ENCODE data around the gene DNAJC16. TPM values are rescaled to one million over a fixed set of nuclear protein-coding genes. Genes with fewer than 3 reads are reported as not detected.

DNAJC16 gene
- total RNA-seq, 1 experiment from 2014 or later = 9.2 TPM

DNA sequence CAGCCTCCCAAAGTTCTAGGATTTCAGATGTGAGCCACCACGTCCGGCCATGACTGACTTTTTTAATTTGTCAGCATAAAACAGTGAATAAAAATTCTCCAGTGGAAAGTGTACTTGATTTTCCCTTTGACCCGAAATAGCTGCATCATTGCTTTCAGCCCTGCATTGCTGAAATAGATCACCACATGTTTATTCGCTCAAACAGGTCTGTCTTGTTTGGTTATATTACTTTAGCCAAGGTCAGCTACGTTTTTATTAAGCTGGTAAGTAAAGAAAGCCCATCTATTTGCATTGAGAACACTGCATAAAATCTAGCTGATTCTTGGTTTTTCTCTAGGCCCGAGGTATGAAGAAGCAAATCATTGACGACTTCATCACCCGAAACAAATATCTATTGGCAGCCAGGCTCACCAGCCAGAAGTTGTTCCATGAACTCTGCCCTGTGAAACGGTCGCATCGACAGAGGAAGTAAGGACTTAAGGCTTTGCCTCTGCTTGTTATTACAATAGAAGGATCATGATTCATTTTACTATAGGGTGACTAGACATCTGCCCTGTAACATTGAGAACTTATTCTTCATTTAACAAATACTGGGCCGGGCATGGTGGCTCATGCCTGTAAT lies 32.7 kb downstream of the DNAJC16 start:
- H2AFZ ChIP-seq (ENCODE audit: low read length) = peak overlapping the region; percentile 81
- intact Hi-C loops (cut with micrococcal nuclease) = loop anchor here (1.0 kb wide), 1 partner anchor 182 kb away; no protein-coding TSS in a partner anchor
- BruUV-seq (replicated peaks) = no TSS peak
- H3F3A ChIP-seq (ENCODE audit: low read length, unreplicated experiment) = no peaks in the 10 kb centered on the region
- ChIA-PET CTCF (no interaction called here), POLR2A (ENCODE audit: unreplicated experiment) (no interaction called here)
- H3K4me1 ChIP-seq (ENCODE audit: insufficient read depth, low read length) = peaks cover 21% of the 10 kb centered on the region
- H3K4me3 ChIP-seq (ENCODE audit: low read length) = peak overlapping the region; percentile 53; the same call in 1 of the 2 replicates
- peak overlapping the region; percentile 96 for H3K27ac ChIP-seq (ENCODE audit: low read length)
- no peaks in the 10 kb centered on the region for H3K9me3 ChIP-seq (ENCODE audit: low read length)
- TF ChIP-seq EZH2phosphoT487 (IDR thresholded peaks at IDR 0.05; ENCODE audit: borderline replicate concordance, low read length) = no peak
- TF ChIP-seq, protein P1, sequence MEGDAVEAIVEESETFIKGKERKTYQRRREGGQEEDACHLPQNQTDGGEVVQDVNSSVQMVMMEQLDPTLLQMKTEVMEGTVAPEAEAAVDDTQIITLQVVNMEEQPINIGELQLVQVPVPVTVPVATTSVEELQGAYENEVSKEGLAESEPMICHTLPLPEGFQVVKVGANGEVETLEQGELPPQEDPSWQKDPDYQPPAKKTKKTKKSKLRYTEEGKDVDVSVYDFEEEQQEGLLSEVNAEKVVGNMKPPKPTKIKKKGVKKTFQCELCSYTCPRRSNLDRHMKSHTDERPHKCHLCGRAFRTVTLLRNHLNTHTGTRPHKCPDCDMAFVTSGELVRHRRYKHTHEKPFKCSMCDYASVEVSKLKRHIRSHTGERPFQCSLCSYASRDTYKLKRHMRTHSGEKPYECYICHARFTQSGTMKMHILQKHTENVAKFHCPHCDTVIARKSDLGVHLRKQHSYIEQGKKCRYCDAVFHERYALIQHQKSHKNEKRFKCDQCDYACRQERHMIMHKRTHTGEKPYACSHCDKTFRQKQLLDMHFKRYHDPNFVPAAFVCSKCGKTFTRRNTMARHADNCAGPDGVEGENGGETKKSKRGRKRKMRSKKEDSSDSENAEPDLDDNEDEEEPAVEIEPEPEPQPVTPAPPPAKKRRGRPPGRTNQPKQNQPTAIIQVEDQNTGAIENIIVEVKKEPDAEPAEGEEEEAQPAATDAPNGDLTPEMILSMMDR (conservative IDR thresholded peaks at IDR 0.05; ENCODE audit: low read depth, low read length) = no peak
- no peak for TF ChIP-seq EZH2 (IDR thresholded peaks at IDR 0.05; ENCODE audit: low read length, unreplicated experiment)
- ATAC-seq (peak; percentile 92), DNase-seq (peak; percentile 87)
- no peaks in the 10 kb centered on the region for H3K79me2 ChIP-seq (ENCODE audit: low read length)
- peak overlapping the region; percentile 52 for H3K9ac ChIP-seq (ENCODE audit: low read length)
- H4K20me1 ChIP-seq (ENCODE audit: low read length) = no peaks in the 10 kb centered on the region
- no peaks in the 10 kb centered on the region for H3K9me2 ChIP-seq (replicated peaks; ENCODE audit: low read length)
- H3K36me3 ChIP-seq (ENCODE audit: low read depth, low read length) = peaks cover 15% of the 10 kb centered on the region; the same call in 1 of the 2 replicates
- H3K4me2 ChIP-seq (ENCODE audit: low read length) = peak overlapping the region; percentile 81
- no peaks in the 10 kb centered on the region for H3K27me3 ChIP-seq (ENCODE audit: low read length)

DNA sequence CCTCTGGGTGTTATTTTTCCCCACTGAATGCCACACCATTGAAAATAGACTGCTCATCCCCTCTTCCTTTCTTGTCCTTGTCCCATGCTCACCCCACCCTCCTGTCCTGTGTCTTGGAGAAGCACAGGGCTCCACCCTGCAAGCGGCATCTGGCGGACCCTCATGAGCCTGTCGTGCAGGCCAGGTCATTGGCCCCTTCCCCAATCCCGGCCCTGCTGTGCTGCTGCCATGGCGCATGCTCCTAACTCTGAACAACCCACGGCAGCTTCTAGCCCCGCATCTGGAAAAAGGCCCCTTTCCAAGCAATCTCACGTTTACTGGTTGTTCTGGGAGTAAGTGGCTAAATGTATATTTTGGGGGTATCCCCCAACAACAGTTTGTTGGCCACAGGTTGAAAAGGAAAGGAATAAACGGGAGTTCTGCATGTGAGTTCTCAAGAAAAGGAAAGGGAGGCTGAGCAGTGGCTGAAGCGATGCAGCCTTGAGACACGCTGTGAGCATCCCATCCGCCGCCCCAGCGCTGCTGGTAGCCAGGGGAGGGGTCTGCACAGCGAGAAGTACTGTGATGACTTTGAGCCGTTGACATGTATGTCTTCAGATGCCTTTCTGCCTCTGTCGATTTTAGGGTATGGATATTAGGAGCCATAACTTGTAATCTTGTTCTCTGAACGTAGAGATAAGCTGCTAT lies 41.9 kb downstream of the DNAJC16 start:
- Histone ChIP-seq H3K79me2 (ENCODE audit: low read length) (no peaks in the 10 kb centered on the region), H3K4me1 (ENCODE audit: insufficient read depth, low read length) (no peaks in the 10 kb centered on the region), H3K9me3 (ENCODE audit: low read length) (no peaks in the 10 kb centered on the region), H3K9me2 (replicated peaks; ENCODE audit: low read length) (no peaks in the 10 kb centered on the region), H3K27ac (ENCODE audit: low read length) (no peak overlapping the region), H4K20me1 (ENCODE audit: low read length) (no peaks in the 10 kb centered on the region), H3K4me3 (ENCODE audit: low read length) (no peak overlapping the region), H3K27me3 (ENCODE audit: low read length) (no peaks in the 10 kb centered on the region), H3K4me2 (ENCODE audit: low read length) (no peak overlapping the region), H2AFZ (ENCODE audit: low read length) (no peak overlapping the region), H3K9ac (ENCODE audit: low read length) (no peak overlapping the region), H3F3A (ENCODE audit: low read length, unreplicated experiment) (no peaks in the 10 kb centered on the region), H3K36me3 (ENCODE audit: low read depth, low read length) (peaks cover 36% of the 10 kb centered on the region)
- TF ChIP-seq EZH2 (IDR thresholded peaks at IDR 0.05; ENCODE audit: low read length, unreplicated experiment) = no peak
- no peak for TF ChIP-seq EZH2phosphoT487 (IDR thresholded peaks at IDR 0.05; ENCODE audit: borderline replicate concordance, low read length)
- TF ChIP-seq, protein P1 (conservative IDR thresholded peaks at IDR 0.05; ENCODE audit: low read depth, low read length) = no peak
- intact Hi-C loops (cut with micrococcal nuclease) = no loop called here
- ATAC-seq (no peak), DNase-seq (no peak)
- BruUV-seq (replicated peaks) = no TSS peak
- CTCF ChIA-PET = no interaction called here
- POLR2A ChIA-PET (ENCODE audit: unreplicated experiment) = no interaction called here

DNA sequence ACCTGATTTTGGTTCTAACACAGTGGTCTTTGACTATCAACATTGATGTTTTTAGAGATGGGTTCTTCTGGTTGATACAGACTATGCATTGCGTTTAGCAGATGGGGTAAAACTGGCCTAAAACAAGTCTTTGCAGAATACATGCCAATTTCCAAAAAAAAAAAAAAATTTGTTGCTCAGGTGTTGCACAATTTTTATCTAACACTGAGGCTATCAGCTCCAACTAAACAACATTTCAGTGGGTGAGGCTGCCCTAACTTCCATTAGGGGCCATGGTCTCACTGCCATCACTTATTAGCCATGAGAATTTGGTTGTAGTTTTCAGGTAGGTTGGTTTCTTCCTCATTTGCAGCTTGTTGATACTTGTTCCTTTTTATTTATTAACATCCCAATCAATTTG lies 44.2 kb downstream of the DNAJC16 start:
- Histone ChIP-seq H3K4me3 (ENCODE audit: low read length) (no peak overlapping the region), H3K79me2 (ENCODE audit: low read length) (no peaks in the 10 kb centered on the region), H3K36me3 (ENCODE audit: low read depth, low read length) (peaks cover 26% of the 10 kb centered on the region), H3K4me1 (ENCODE audit: insufficient read depth, low read length) (no peaks in the 10 kb centered on the region), H3K4me2 (ENCODE audit: low read length) (no peak overlapping the region), H3F3A (ENCODE audit: low read length, unreplicated experiment) (no peaks in the 10 kb centered on the region), H3K27ac (ENCODE audit: low read length) (no peak overlapping the region), H3K27me3 (ENCODE audit: low read length) (no peaks in the 10 kb centered on the region), H3K9ac (ENCODE audit: low read length) (no peak overlapping the region), H4K20me1 (ENCODE audit: low read length) (no peaks in the 10 kb centered on the region), H3K9me2 (replicated peaks; ENCODE audit: low read length) (no peaks in the 10 kb centered on the region), H3K9me3 (ENCODE audit: low read length) (no peaks in the 10 kb centered on the region), H2AFZ (ENCODE audit: low read length) (no peak overlapping the region)
- BruUV-seq (replicated peaks) = no TSS peak
- ChIA-PET POLR2A (ENCODE audit: unreplicated experiment) (no interaction called here), CTCF (no interaction called here)
- TF ChIP-seq EZH2 (IDR thresholded peaks at IDR 0.05; ENCODE audit: low read length, unreplicated experiment) = no peak
- TF ChIP-seq, protein P1 (conservative IDR thresholded peaks at IDR 0.05; ENCODE audit: low read depth, low read length) = no peak
- no peak for TF ChIP-seq EZH2phosphoT487 (IDR thresholded peaks at IDR 0.05; ENCODE audit: borderline replicate concordance, low read length)
- intact Hi-C loops (cut with micrococcal nuclease) = no loop called here
- ATAC-seq (no peak), DNase-seq (no peak)

Data from PC-3 (cell line).